Stimulated activated CD8-positive, alpha-beta memory T cell treated with anti-CD3 and anti-CD28 coated beads, Interleukin-15, amount 100 ng/mL, for 24 hours (primary cell): Measurements from ENCODE around the gene GALNTL6.

Source experiments
- DNase-seq: peaks from one replicate; pipeline ENCODE4 v3.0.0-alpha.2; 2020; ENCODE audit warnings: low read depth

The GALNTL6 gene

GRCh38 chr4:172220679-172221078, 407.5 kb downstream of the GALNTL6 start:
- DNase-seq = no peak

GRCh38 chr4:172225457-172225856, 412.3 kb downstream of the GALNTL6 start:
- no peak for DNase-seq

DNA sequence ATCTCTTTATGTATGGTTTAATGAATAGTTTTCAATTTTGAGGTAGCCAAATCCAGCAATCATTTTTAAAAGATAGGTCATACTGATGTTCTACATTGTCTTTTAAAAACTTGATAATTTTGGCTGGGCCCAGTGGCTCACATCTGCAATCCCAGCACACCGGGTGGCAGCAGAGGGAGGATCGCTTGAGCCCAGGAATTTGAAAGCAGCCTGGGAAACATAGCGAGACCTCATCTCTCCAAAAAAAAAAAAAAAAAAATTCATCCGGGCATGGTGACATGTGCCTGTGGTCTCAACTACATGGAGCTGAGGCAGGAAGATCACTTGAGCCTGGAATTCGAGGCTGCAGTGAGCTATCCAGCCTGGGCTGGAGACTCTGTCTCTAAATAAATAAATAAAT, 419.8 kb downstream of the GALNTL6 start:
- DNase-seq = no peak

GRCh38 chr4:172243551-172243950, 430.3 kb downstream of the GALNTL6 start:
- no peak for DNase-seq

- DNase-seq = no peak
Measured at GRCh38 chr4:172245516-172245915, 432.3 kb downstream of the GALNTL6 start.

GRCh38 chr4:172253409-172253808, 440.2 kb downstream of the GALNTL6 start:
- DNase-seq = no peak

- no peak for DNase-seq
Measured at GRCh38 chr4:172256820-172257219, 443.6 kb downstream of the GALNTL6 start.

DNA sequence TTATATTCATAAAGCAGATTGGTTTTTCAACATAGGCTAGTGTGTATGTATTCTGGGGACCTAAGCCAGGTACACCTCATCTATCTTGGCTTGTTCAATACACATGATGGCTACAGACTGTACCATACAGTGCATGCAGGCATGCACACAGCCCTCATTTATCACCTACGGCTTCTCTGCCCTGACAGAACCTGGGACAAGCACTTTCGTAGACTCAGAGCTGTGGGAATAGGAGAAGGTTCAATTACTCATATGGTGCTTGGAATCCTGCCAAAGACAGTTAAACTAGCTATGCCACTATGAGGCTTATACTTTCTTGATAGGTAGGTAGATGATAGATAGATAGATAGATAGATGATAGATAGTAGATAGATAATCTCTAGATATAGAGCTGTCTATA, 457.2 kb downstream of the GALNTL6 start:
- DNase-seq = no peak

DNA sequence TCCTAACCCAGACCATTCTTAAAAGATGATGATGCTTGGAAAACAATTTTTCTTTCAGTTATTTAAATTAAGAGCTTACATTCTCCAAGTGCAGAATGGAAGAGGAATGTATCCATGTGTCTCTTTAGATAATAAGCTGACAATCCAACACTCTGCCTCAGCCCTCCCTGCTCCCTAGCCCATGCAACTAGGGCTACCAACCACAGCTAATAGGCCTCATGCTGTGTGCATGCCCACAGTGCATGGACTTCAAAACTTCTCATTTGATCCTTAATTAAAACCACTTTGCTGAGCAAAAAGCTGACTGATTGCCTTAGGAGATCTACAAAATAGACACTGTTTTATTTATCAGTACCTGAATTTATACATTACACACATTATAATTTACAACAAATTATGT, 473.9 kb downstream of the GALNTL6 start:
- no peak for DNase-seq

- no peak for DNase-seq
Measured at GRCh38 chr4:172305698-172306097, 492.5 kb downstream of the GALNTL6 start.

DNA sequence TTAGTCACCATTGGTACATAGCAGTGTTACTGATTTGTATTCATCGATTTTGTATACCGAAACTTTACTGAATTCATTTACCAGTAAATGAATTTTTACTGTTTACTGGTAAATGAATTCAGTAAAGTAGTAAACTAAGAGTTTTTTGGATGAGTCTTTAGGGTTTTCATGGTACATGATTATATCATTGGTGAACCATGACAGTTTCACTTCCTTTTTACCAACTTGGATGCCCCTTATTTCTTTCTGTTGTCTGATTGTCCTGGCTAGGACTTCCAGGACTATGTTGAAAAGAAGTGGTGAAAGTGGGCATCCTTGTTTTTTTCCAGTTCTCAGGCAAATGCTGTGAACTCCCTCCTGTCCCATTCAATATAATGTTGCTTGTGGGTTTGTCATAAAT, 494.9 kb downstream of the GALNTL6 start:
- DNase-seq = no peak

- no peak for DNase-seq
Measured at GRCh38 chr4:172311682-172312081, 498.5 kb downstream of the GALNTL6 start.

GRCh38 chr4:172323288-172323687, 510.1 kb downstream of the GALNTL6 start:
- DNase-seq = no peak

- DNase-seq = no peak
Measured at GRCh38 chr4:172344308-172344938, 531.2 kb downstream of the GALNTL6 start.

- DNase-seq = no peak
Measured at GRCh38 chr4:172348426-172348825, 535.2 kb downstream of the GALNTL6 start.

DNA sequence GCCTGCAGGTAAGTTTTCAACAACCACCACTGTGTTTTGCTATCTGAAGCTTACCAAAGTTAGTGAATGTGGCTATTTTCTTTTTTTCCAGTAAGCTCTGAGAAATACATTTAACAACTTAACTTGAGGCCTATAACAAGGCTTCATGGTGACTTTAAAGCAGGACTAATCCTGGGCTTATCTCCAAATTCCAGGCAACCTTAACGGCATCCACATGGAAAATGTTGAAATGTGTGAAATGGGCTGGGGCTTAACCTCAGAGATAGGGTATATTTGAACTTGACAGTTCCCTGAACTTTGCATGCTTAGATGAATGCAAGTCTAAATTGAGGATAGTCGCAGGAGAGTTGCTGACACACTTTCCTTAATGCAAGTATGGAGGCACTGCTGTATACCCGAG, 539.2 kb downstream of the GALNTL6 start:
- no peak for DNase-seq

DNA sequence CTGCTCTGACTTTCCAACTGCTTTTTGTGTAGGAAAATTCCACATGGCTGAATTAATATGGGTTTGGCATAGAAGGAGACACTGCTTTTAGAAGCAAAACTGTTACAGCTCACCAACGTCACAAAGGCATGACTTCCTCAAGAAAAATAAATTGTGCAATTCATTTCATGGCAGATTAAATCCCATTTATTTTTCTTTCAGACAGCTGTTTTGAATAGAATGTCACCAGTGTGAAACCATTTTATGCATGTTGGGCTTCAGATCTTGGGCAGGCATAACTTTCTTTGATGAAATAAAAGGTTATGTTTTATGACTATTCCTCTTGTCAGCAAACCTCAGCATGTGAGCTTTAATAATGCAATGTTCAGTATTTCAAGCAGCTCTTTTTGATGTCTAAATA, 542.8 kb downstream of the GALNTL6 start:
- DNase-seq = no peak

DNA sequence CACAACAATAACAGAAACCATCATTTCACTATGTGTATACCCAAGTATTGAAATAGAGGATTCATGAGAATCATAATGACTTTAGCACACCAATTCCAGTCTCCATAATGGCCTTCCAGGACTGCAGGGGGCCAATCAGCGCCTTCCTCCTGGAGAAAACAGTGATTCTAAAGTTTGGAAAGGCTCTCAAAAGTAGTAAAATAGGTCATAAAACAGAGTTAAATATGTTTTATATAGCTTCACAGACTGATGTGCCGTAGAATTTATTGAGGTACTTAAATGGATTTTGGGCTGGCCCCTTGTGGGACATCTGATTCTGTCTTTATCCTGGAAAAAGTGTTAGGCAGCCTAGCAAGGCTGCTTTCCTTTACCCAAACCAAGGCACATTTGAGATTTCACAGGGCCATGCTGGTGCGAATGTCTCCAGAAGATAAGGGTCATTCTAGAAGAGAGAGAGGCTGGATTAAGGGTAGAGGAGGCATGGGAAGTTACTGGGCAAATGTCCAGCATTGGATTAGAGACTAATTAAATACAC, 543.9 kb downstream of the GALNTL6 start:
- DNase-seq = no peak

DNA sequence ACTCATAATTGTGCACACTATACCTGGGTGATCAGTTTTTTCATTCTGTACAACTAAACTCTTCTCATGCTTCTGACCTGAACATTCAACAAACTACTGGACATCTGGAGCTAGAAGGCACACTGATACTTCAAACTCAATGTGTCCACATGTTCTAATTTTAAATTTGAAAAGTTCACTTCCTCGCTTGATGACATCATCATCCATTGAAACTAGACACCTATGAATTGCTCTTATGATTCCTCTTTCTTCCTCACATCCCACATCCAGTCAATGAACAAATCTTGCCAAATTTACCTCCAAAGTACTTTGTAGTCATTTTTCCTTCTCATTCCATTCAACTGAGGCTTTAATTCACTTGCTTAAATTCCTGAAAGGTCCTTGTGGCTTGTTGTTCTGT, 549.4 kb downstream of the GALNTL6 start:
- DNase-seq = no peak

DNA sequence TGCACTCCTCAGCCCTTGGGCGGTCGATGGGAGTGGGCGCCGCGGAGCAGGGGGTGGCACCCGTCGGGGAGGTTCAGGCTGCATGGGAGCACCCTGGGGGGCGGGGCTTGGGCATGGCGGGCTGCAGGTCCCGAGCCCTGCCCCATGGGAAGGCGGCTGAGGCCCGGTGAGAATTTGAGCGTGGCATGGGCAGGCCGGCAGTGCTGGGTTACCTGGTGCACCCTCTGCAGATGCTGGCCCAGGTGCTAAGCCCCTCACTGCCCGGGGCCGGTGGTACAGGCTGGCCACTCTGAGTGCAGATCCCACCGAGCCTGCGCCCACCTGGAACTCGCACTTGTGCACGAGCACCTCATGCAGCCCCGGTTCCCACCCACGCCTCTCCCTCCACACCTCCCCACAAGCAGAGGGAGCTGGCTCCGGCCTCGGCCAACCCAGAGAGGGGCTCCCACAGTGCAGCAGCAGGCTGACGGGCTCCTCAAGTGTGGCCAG, 556.3 kb downstream of the GALNTL6 start:
- no peak for DNase-seq

DNA sequence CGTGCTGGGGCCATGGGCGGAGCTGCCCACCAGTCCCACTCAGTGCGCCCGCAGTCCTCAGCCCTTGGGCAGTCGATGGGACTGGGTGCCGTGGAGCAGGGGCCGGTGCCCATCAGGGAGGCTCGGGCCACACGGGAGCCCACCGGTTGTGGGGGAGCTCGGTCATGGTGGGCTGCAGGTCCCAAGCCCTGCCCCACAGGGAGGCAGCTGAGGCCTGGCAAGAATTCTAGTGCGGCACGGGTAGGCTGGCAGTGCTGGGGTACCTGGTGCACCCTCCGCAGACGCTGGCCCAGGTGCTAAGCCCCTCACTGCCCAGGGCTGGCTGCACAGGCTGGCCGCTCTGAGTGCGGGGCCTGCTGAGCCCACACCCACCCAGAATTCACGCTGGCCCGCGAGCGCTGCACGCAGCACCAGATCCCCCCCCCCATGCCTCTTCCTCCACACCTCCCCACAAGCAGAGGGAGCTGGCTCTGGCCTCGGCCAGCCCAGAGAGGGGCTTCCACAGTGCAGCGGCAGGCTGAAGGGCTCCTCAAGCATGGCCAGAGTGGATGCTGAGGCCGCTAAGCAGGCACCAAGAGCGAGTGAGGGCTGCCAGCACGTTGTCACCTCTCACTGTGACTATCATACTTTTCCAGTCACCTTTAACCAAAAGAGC, 564.4 kb downstream of the GALNTL6 start:
- DNase-seq = no peak

- no peak for DNase-seq
Measured at GRCh38 chr4:172379834-172380233, 566.6 kb downstream of the GALNTL6 start.

- no peak for DNase-seq
Measured at GRCh38 chr4:172390331-172390730, 577.1 kb downstream of the GALNTL6 start.

DNA sequence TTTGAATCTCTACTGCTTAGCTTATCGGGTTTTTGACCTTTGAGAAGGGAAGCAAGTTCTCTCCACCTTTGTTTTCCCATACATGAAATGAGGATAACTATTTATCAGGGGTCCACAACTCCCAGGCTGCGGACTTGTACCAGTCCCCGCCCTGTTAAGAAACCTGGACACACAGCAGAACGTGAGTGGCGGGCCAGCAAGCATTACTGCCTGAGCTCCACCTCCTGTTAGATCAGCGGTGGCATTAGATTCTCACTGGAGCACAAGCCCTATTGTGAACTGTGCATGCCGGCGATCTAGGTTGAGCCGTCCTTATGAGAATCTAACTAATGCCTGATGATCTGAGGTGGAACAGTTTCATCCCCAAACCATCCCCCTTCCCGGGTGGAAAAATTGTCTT, 579.5 kb downstream of the GALNTL6 start:
- DNase-seq = no peak
